GM12874 (cell line): ENCODE data around the gene CXCL10.

Experiments used
- CTCF ChIP-seq: IDR thresholded peaks from 2 replicates; pipeline ENCODE4 v1.5.1; 2011; ENCODE audit warnings: low read depth, mild to moderate bottlenecking, control low read depth, low read length, moderate library complexity; ENCODE audit not compliant: insufficient read depth

The CXCL10 gene

GRCh38 chr4:75973766-75974165 is 49.5 kb downstream of the CXCL10 start:
- TF ChIP-seq CTCF = no peak
